ENCODE measurements around the gene MAP1LC3B2.

Gene MAP1LC3B2

GRCh38 chr12:116538076-116538591 is 21.0 kb upstream of the MAP1LC3B2 start:
- DNase-seq (ENCODE audit: low read depth), result no peak

DNA sequence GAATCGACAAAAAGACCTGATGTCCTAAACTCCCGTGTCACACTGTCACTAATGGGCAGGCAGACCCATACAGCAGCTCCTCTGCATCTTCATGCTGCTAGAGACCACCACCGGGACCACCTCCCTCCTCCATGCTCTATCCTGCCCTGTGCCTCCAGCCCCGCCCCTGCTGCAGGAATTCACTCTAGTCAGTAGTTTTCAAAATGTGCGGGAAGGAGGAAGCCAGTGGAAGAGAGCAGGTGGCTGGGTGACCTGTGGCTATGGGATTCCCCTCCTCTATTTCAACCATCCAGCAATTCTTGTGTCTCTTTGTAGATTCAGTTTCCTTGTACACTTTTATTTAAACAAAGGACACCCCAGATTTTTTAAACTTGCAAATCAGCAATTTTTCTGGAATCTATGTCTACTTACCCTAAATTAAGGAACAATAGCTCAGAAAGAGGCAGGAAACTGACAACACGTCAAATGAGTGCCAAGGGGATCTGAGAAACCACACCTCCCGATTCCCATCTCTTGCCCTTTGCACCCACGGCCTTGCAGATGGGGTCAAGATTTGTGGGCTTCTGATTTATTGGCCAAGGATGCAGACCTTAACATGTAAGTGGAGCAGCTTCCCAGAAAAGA is 20.4 kb upstream of the MAP1LC3B2 start:
- DNase-seq (ENCODE audit: low read depth), result no peak

GRCh38 chr12:116539361-116539771 is 19.8 kb upstream of the MAP1LC3B2 start:
- DNase-seq (ENCODE audit: low read depth), result no peak

GRCh38 chr12:116539905-116540482 is 19.2 kb upstream of the MAP1LC3B2 start:
- peak; percentile 67 for DNase-seq (ENCODE audit: low read depth)

GRCh38 chr12:116540622-116541152 is 18.5 kb upstream of the MAP1LC3B2 start:
- no peak for DNase-seq (ENCODE audit: low read depth)

DNA sequence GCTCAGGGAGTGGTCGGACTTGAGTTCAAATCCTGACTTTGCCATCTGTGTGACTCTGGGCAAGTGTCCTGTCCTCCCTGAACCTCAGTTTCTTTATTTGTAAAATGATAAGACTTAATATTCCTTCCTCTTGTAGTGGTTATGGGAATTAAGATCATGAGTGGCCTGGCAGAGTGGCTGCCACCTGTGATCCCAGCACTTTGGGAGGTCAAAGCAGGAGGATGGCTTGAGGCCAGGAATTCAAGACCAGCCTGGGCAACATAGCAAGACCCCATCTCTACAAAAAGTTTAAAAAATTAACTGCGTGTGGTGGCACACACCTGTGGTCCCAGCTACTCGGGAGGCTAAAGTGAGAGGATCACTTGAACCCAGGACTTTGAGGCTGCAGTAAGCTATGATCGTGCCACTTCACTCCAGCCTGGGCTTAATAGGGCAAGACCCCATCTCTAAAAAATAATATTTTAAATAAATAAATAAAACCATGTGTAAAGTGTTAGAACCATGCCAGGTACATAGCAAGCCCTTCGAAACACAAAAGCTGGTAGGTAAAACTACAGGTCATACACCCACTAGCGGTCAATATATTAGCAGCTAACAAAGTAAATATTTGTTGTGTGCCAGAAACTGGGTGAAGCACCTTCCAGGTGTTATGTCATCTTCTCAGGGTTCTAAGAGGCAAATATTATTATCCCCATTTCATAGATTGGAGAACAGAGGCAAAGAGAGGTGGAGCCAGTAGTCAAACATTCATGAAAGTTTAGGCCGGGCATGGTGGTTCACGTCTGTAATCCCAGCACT is 17.4 kb upstream of the MAP1LC3B2 start:
- DNase-seq (ENCODE audit: low read depth), result no peak

- no peak for DNase-seq (ENCODE audit: low read depth)
Measured at GRCh38 chr12:116542345-116542956, 16.7 kb upstream of the MAP1LC3B2 start.

GRCh38 chr12:116544656-116545055 is 14.5 kb upstream of the MAP1LC3B2 start:
- peak; percentile 58 for DNase-seq (ENCODE audit: low read depth)

- DNase-seq (ENCODE audit: low read depth), result no peak
Measured at GRCh38 chr12:116545144-116545543, 14.0 kb upstream of the MAP1LC3B2 start.

DNA sequence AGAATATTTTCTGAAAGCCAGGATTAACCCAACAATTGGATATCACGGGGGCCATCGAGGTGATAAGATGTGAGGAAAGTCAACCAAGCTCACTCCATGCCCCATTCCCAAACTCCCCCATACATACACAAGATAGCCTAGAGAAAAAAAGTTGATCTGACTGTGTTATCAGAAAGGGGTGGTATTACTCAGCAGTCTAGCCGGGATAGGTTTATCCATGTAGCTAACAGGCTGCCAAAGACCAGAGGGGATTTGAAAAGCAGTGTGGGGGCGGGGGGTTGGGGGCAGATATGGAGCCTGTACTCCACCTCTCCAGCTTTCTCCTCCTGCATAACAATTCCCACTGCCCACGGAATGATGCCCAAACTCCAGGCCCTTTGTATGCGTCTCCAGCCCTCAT is 13.2 kb upstream of the MAP1LC3B2 start:
- no peak for DNase-seq (ENCODE audit: low read depth)

- no peak for DNase-seq (ENCODE audit: low read depth)
Measured at GRCh38 chr12:116547955-116548501, 11.2 kb upstream of the MAP1LC3B2 start.

DNA sequence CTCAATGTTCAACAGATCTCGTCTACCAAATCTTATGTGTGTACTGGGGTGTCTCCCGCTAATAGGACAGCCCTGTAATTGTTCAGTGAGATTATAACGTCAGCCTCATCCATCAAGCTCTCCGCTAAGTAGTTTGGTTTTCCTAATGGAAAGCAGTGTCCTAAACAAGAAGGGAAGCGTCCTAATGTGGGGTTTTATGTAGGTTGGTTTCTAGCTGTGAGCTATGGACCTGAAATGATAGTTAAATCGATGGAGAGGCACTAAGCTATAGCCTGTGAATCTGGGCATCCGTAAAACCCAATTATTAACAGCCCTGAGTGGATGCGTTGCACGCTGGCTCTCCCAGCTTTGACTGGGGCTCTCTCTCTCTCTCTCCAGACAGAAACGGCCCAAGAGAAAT is 9.2 kb upstream of the MAP1LC3B2 start:
- DNase-seq (ENCODE audit: low read depth), result no peak

DNA sequence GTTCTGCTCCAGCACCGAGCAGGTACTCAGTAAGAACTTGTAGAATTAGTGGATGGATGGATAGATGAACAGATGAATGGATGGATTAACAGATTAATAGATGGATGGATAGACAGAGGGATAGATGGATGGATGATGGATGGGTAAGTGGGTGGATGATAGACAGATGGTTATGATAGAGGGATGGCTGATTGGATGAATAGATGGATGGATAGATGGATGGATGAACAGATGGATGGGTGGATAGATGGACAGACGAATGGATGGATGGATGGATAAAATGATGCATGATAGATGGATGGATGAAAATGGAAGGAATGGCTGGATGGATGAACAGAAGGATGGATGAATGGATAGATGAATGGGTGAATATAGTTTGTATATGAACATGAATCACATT is 8.0 kb upstream of the MAP1LC3B2 start:
- no peak for DNase-seq (ENCODE audit: low read depth)

DNA sequence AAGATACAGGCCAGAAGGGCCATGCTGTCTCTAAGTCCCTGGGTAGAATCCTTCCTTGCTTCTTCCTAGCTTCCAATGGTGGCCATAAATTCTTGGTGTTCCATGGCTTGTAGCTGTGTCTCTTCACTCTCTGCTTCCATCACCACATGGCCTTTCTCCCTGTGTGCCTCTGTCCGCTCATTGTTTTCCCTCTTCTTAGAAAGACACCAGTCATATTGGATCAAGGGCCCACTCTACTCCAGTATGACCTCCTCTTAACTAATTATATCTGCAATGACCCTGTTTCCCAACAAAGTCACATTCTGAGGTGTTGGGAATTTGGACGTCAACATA is 7.6 kb upstream of the MAP1LC3B2 start:
- no peak for DNase-seq (ENCODE audit: low read depth)

DNA sequence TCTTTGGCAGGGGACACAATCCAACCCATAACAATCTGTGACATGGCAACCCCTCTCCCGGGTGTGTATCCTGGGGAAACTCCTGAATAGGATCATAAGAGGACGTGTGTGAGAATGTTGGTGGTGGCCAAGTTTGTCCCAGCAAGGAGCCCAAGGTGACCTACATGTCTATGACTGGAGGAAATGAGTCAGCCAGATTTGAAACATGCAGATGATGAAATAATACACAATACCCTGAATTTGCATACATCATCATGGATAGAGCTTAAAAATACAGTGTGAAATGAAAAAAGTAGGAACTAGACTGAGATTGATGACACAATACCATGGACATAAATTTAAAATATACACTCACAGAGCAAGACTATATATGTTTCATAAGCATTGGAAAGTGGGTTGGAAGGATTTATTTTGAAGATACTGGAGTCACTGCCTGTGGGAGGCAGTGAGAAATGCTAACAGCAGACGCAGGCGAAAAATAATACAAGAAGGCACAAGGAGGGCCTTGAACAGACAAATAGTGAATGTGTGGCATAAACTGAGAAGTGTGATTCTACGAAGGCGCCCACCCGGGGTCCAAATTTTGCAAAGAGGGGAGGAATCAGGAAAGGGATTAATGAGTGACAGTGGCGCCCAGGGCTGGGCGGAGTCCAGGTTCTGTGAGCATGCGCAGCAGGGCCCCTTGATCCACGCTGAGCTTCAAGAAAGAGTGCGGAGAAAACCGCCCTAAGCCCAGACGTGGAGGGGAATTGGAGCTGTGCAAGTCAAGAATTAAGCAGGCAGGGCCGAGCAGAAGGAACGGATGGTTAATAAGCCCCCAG is 7.0 kb upstream of the MAP1LC3B2 start:
- DNase-seq (ENCODE audit: low read depth), result peak; percentile 43

GRCh38 chr12:116552773-116553373 is 6.3 kb upstream of the MAP1LC3B2 start:
- no peak for DNase-seq (ENCODE audit: low read depth)

GRCh38 chr12:116556356-116556952 is 2.7 kb upstream of the MAP1LC3B2 start:
- DNase-seq (ENCODE audit: low read depth), result no peak

- no peak for DNase-seq (ENCODE audit: low read depth)
Measured at GRCh38 chr12:116556964-116557698, 2.0 kb upstream of the MAP1LC3B2 start.

GRCh38 chr12:116558280-116559161 is 660 bp upstream of the MAP1LC3B2 start:
- DNase-seq (ENCODE audit: low read depth), result no peak
